Activated CD8-positive, alpha-beta T cell treated with anti-CD3 and anti-CD28 coated beads for 36 hours (primary cell): Measurements from ENCODE around the gene DHX38. TPM values are rescaled to one million over a fixed set of nuclear protein-coding genes. Genes with fewer than 3 reads are reported as not detected.

Experiments used
- ATAC-seq: fragments of 200-7000 bp; cut with Tn5 transposase; one replicate; pipeline ENCODE4 v1.10.0; 2021; ENCODE audit warnings: mild to moderate bottlenecking, moderate library complexity
- CTCF ChIA-PET: fragments of 350-600 bp; sonication (Branson Sonifier 250); formaldehyde crosslinking; loops from one replicate; lab custom pipeline; 2021; ENCODE audit warnings: antibody characterized with exemption; lab: Charles Lee
- POLR2A ChIA-PET: fragments of 350-600 bp; sonication (Branson Sonifier 250); formaldehyde crosslinking; loops from one replicate; lab custom pipeline; 2021; ENCODE audit warnings: antibody characterized with exemption; lab: Charles Lee
- DNase-seq: peaks from one replicate; pipeline ENCODE4 v3.0.0-alpha.2; 2020
- H3K27ac Mint-ChIP-seq: one replicate; pipeline ENCODE4 v1.8.0; 2021; ENCODE audit warnings: mild to moderate bottlenecking, mixed read lengths
- H3K27me3 Mint-ChIP-seq: one replicate; pipeline ENCODE4 v1.8.0; 2021; ENCODE audit warnings: mixed read lengths
- H3K36me3 Mint-ChIP-seq: one replicate; pipeline ENCODE4 v1.8.0; 2021; ENCODE audit warnings: low read depth, mixed read lengths
- H3K4me1 Mint-ChIP-seq: one replicate; pipeline ENCODE4 v1.8.0; 2021; ENCODE audit warnings: low read depth, mixed read lengths
- H3K4me3 Mint-ChIP-seq: one replicate; pipeline ENCODE4 v1.8.0; 2021; ENCODE audit warnings: mild to moderate bottlenecking, moderate library complexity, mixed read lengths
- H3K9me3 Mint-ChIP-seq: one replicate; pipeline ENCODE4 v1.8.0; 2021; ENCODE audit warnings: mixed read lengths
- CTCF ChIP-seq: fragments of 200-600 bp; IDR thresholded peaks from one replicate; pipeline ENCODE4 v1.8.0; 2022; ENCODE audit warnings: antibody characterized with exemption, mild to moderate bottlenecking
- intact Hi-C: fragments of 100-400 bp; cut with micrococcal nuclease; formaldehyde crosslinking; loops from one replicate; pipeline ENCODE4 v1.10.0; 2022
- total RNA-seq, 2 experiments: library from RNA; stranded (reverse); gene quantifications; one replicate each; pipeline ENCODE4 v1.2.3, GENCODE V29; 2021

Gene DHX38
- total RNA-seq, 2 experiments from 2014 or later = 70.4 to 71.8 TPM

DNA sequence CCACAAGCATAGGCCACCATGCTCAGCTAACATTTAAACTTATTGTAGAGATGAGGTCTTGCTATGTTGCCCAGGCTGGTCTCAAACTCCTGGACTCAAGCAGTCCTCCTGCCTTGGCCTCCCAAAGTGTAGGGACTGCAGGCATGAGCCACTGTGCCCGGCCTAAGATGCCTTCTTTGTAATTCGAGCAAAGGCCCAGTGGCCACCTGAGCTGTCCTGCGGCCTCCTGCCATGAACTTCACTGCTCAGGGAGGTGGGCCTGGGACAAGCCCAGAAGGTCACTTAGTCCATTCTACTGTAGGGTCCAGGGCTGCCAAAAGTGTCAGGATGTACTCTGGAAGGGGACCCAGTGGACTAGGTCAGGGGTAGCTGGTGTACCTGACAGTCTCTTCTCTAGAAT, 30.5 kb downstream of the DHX38 start:
- ChIA-PET POLR2A (interaction anchor here (0.8 kb wide), 1 partner anchor 702 kb away, joined by 3 read pairs; no protein-coding TSS in a partner anchor), CTCF (interaction anchor here (0.7 to 2.0 kb wide), 24 partner anchors 11 to 733 kb away, joined by 3 to 22 read pairs (median 4); partner anchors contain the start of gene HP)
- Mint-ChIP-seq H3K36me3 (no peaks in the 10 kb centered on the region), H3K4me1 (no peaks in the 10 kb centered on the region), H3K27ac (no peak overlapping the region), H3K27me3 (no peaks in the 10 kb centered on the region), H3K4me3 (no peak overlapping the region), H3K9me3 (no peaks in the 10 kb centered on the region)
- DNase-seq = no peak
- no peak for TF ChIP-seq CTCF
- ATAC-seq = no peak
- intact Hi-C loops = loop anchor here (10.0 kb wide), 1 partner anchor 341 kb away; no protein-coding TSS in a partner anchor

DNA sequence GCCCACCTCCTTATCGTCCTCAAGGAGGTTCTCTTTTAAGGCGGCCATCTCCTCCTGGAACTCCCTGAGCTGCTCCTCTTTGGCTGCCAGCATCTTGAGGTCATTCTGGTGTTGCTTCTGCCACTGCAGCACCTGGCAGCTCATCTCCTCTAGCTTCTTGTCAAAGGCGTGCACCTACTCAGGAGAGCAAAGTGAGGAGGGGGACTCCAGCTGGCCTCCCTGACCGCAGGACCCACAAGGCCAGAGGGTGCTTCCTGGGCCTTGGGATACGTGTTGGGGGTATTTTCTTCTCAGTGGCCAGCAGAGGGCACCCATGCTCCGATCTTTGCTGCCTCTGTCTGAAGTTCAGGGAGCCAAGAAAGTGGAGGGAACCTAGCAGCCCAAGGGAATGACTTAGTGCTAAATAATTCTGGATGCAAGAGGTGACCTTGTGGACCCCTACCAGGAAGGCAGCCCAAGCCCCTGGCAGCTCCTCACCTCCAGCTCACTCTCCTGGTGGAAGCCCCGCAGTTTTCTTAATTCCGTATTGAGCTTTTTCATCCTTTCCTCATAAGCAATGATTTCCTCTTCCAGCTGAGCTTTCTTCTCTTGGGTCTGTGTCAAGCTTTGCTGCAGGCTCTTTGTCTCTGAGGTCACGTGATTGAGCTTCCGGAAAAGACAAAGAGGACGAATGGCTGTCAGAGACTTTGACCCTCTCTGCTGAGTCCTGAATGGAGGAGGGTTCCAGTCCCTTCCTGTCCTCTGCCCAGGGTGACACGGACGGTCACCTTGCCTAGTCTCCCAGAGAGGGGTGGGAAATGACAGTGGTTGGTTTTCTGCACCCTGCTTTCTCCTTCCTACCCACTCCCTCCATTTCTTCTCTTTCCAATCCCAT, 31.4 kb downstream of the DHX38 start:
- Mint-ChIP-seq H3K27ac (no peak overlapping the region), H3K4me3 (no peak overlapping the region), H3K9me3 (no peaks in the 10 kb centered on the region), H3K36me3 (no peaks in the 10 kb centered on the region), H3K27me3 (no peaks in the 10 kb centered on the region), H3K4me1 (no peaks in the 10 kb centered on the region)
- DNase-seq (peak; percentile 73), ATAC-seq (peak; percentile 76)
- ChIA-PET POLR2A (interaction anchor here (0.8 kb wide), 1 partner anchor 702 kb away, joined by 3 read pairs; no protein-coding TSS in a partner anchor), CTCF (interaction anchor here (0.6 to 2.0 kb wide), 41 partner anchors 10 to 732 kb away, joined by 3 to 22 read pairs (median 4); partner anchors contain the start of genes HP and PMFBP1)
- TF ChIP-seq CTCF = peak; percentile 80
- intact Hi-C loops = loop anchor here (10.0 kb wide), 1 partner anchor 340 kb away; no protein-coding TSS in a partner anchor

DNA sequence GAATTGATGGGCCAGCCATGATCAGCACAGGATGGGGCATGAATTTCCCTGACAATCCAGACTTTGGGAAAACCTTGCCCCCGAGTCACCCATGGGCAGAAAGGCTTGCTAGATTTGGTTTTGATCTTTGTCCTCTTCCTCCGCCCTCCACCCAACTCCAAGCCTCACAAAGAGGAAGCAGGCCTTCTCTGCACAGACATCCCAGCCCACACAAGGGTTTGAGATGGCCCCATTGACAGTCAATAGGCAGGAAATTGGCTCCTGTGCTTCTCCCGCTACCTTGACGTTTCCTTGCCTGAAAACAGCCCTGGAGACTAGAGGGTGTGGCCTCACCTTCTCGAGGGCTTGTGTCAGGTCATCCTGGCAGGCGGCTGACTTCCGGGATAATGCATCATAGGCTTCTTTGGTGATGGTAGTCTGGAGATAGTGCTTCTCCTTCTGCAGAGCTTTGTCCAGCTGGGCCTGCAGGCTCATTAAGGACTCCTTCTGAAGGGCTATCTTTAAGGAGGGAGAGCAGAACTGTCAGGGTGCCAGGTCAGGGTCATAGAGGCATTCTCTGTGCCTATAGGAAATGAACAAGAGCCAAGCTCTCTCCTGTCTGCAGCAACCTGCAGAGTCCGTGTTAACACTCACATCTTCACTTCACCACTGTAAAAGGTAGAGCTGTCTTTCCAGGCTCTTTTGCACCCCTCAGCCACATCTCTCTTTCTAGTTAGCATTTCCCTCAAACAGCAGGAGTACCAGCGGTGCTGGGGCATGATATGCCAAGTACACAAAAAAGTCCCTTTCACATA, 32.2 kb downstream of the DHX38 start:
- Mint-ChIP-seq H3K27ac (no peak overlapping the region), H3K4me3 (no peak overlapping the region), H3K9me3 (no peaks in the 10 kb centered on the region), H3K27me3 (no peaks in the 10 kb centered on the region), H3K4me1 (no peaks in the 10 kb centered on the region), H3K36me3 (no peaks in the 10 kb centered on the region)
- no peak for ATAC-seq
- intact Hi-C loops = loop anchor here (10.0 kb wide), 1 partner anchor 339 kb away; no protein-coding TSS in a partner anchor
- TF ChIP-seq CTCF = no peak
- no peak for DNase-seq
- CTCF ChIA-PET = interaction anchor here (0.6 to 2.0 kb wide), 31 partner anchors 9 to 723 kb away, joined by 3 to 22 read pairs (median 3); partner anchors contain the start of gene PMFBP1
- POLR2A ChIA-PET = no interaction called here

GRCh38 chr16:72126429-72126765, 32.8 kb downstream of the DHX38 start:
- Mint-ChIP-seq H3K36me3 (no peaks in the 10 kb centered on the region), H3K27ac (no peak overlapping the region), H3K9me3 (no peaks in the 10 kb centered on the region), H3K27me3 (no peaks in the 10 kb centered on the region), H3K4me1 (no peaks in the 10 kb centered on the region), H3K4me3 (no peak overlapping the region)
- intact Hi-C loops = loop anchor here (10.0 kb wide), 1 partner anchor 338 kb away; no protein-coding TSS in a partner anchor
- POLR2A ChIA-PET = no interaction called here
- TF ChIP-seq CTCF = no peak
- DNase-seq (no peak), ATAC-seq (no peak)
- CTCF ChIA-PET = no interaction called here
